GM18868 (cell line): Measurements from ENCODE around the gene ARHGEF10L.

Source experiments
- ATAC-seq: cut with Tn5 transposase; IDR thresholded peaks from one replicate; pipeline ENCODE4 v1.9.1; 2021; ENCODE audit warnings: mild to moderate bottlenecking, moderate library complexity; ENCODE audit not compliant: unreplicated experiment

Gene ARHGEF10L

GRCh38 chr1:17629460-17629859 lies 90.0 kb downstream of the ARHGEF10L start:
- no peak for ATAC-seq

GRCh38 chr1:17630048-17630830 lies 90.7 kb downstream of the ARHGEF10L start:
- ATAC-seq = no peak

DNA sequence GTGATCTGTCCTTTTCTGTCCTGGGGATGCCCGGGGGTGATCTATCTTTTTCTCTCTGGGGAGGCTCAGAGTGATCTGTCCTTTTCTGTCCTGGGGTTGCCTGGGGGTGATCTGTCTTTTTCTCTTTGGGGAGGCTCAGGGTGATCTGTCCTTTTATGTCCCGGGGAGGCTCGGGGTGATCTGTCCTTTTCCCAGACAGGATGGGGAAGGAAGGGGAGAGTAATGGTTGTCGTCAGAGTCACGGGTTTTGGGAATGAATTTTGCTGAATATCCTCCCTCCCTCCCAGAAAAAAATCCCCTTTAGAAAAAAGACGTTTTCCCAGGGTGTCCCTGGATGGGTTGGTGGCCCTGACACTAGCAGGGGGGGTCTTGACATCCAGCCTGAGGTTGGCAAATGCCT lies 91.5 kb downstream of the ARHGEF10L start:
- ATAC-seq = no peak

GRCh38 chr1:17631410-17631809 lies 91.9 kb downstream of the ARHGEF10L start:
- ATAC-seq = no peak

DNA sequence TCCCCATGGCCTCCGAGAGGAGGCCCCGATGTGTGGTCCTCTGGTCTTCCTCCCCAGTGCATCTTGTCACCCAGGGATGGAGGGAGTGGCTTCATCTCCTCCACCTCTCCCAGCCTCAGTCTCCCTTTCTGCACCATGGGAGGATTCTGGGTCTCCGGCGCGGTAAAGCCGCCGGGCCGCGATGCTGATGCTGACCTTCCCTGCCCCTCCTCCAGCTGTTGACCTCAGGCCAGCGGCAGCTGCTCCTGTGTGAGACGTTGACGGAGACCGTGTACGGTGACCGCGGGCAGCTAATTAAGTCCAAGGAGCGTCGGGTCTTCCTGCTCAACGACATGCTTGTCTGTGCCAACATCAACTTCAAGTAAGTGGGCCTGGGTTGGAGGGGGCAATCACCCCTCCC lies 92.6 kb downstream of the ARHGEF10L start:
- ATAC-seq = no peak

DNA sequence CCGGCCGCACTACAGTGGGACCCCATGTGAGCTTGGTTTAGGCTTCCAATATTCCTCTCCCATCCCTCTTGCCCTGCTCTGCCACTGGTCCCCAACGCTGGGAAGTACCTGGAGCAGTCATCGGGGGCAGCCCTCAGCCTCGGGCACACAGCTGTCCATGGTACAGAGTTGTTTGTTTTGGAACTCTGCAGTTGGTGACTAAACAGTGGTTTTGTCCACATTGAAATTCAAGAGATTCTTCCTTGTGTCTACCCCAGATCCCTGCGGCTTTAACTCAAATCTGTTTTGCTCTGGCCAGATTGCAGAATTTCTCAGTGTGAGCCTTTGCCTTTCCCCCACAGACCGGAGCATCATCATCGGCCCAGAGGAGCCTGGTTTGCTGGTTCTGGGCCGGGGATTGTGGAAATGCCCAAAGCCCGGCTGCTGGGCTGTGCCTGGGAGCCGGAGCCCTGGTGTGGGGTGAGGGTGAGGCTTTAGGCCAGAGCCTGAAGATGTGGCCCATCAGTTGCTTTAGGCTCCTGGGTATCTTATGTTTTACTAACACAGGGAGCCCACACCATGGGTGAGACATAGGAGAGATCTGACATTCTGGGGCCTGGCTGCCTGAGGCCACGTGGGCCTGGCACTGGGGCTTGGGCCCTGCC lies 93.2 kb downstream of the ARHGEF10L start:
- ATAC-seq = no peak

DNA sequence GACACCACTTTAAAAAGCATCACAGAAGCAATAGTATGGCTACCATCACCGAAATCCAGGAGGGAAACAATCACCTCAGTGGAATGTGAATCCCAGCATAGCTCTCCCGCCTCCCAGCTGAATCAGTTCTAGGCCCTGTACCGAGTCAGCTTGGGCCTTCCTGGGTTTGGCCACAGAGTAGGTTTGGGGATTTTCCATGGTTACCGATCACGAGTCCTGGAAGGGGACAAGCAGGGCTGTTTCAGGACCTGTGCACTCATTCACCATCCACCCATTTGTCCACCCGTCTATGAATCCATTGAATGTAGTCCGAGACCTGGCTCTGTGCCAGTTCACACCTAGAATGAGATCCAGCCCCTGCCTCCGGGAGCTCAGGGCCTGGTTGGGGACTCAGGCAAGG lies 94.2 kb downstream of the ARHGEF10L start:
- no peak for ATAC-seq

DNA sequence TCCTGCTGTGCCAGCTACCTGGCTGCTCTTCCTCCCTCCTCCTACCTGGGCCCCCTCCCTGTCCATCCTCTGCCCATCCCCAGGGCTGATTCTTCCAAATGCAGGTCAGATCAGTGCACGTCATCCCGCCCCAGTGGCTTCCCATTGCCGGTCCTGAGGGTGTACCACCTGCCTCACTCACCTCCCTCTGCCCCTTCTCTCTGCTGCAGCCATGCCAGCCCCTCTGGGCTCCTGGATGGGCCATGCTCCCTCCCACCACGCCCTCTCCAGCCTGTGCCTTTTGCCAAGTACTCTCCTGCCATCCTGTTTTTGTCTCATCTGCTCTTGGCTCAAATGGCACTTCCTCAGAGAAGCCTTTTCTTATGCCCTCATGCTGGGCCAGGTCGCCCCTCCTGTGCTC lies 95.8 kb downstream of the ARHGEF10L start:
- no peak for ATAC-seq

DNA sequence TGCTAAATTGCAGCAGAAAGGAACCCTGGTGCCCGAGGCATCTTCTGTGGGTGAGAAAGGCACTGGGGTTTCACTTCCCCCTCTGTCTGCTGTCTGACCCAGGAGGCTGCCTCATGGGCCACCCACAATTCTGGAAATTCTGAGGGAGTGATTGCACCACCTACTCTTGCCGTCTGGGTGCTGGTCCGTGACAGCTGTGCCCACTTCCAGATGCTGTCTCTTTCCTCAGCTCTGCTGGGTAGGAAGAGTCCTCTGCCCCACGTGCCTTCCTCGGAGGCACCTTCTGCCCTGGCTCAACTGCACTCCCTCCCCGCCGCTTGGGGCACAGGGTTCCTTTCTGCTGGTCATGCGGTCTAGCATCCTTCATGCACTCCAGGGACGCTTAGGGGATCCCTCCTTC lies 96.3 kb downstream of the ARHGEF10L start:
- no peak for ATAC-seq

- ATAC-seq = no peak
Observed at GRCh38 chr1:17636612-17637011, 97.1 kb downstream of the ARHGEF10L start.

DNA sequence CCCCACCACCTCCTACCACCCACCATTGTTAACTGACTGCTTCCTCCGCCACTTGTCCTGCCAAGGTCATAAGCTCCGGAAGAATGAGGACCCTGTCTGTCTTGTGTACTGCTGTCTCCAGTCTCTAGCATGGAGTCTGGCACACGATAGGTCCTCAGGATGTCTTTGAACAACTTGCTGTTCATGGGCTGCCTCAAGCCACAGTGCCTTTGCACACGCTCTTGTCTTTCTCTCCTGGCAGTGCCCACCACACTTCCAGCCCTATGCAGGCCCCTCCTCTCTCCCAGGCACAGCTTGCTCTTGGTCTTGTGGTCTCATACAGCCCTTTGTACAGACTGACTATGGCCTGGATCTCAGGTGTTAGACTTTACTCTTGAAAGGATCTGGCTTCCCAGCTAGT lies 97.6 kb downstream of the ARHGEF10L start:
- ATAC-seq = no peak

GRCh38 chr1:17639703-17640340 lies 100.3 kb downstream of the ARHGEF10L start:
- no peak for ATAC-seq

DNA sequence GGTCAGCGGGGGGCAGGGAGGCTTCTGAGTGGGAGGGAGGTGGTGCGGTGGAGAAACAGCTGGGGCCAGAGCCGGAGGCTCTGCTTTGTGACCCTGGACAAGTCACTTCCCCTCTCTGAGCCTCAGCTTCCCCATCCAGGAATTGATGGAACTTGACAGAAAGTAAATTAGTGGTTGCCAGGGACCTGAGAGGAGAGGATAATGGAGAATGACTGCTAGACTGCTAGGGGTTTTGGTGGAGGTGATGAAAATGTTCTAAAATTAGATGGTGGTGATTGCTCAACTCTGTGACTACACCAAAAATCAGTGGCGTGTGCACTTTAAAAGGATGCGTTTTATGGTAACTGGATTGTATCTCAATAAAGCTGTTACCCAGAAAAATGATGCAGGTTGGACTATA lies 100.9 kb downstream of the ARHGEF10L start:
- ATAC-seq = no peak

DNA sequence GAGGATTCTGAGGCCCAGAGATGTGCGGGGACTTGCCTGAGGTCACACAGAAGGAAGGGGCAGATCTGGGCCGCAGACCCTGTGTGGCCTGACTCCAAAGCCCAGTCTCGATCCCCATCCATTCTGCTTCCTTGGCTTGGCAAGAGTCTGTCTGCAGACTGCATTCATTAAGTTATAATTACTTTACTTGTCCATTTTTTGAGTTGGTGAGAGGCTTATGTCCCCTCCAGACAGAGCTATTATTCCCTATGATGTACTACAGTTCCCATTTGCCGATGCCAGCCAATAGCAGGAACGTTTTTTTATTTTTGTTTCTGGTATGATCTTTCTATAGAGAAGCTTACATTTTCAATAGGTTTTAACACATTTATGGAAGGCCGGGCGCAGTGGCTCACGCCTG lies 101.5 kb downstream of the ARHGEF10L start:
- no peak for ATAC-seq

- no peak for ATAC-seq
Observed at GRCh38 chr1:17642169-17642568, 102.7 kb downstream of the ARHGEF10L start.

DNA sequence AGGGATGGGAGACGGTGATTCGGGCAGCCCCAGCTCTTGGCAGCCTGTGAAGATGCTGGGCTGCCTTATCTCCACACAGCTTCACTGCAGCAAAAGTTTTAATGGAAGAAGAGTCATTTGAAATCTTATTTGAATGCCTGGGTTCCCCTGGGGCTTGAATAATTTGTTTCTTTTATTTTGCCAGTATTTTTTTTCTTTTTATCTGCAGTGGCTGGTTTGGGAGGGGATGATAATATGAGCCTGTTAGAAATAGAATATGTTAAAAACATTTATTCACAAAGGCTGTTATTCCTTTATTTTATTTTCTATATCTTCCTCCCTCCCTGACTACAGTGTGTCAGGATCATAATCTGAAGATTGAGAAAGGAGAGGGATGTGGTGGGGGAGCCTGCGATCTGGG lies 103.4 kb downstream of the ARHGEF10L start:
- no peak for ATAC-seq

- ATAC-seq = no peak
Observed at GRCh38 chr1:17643861-17644703, 104.6 kb downstream of the ARHGEF10L start.

- no peak for ATAC-seq
Observed at GRCh38 chr1:17645068-17645911, 105.8 kb downstream of the ARHGEF10L start.

DNA sequence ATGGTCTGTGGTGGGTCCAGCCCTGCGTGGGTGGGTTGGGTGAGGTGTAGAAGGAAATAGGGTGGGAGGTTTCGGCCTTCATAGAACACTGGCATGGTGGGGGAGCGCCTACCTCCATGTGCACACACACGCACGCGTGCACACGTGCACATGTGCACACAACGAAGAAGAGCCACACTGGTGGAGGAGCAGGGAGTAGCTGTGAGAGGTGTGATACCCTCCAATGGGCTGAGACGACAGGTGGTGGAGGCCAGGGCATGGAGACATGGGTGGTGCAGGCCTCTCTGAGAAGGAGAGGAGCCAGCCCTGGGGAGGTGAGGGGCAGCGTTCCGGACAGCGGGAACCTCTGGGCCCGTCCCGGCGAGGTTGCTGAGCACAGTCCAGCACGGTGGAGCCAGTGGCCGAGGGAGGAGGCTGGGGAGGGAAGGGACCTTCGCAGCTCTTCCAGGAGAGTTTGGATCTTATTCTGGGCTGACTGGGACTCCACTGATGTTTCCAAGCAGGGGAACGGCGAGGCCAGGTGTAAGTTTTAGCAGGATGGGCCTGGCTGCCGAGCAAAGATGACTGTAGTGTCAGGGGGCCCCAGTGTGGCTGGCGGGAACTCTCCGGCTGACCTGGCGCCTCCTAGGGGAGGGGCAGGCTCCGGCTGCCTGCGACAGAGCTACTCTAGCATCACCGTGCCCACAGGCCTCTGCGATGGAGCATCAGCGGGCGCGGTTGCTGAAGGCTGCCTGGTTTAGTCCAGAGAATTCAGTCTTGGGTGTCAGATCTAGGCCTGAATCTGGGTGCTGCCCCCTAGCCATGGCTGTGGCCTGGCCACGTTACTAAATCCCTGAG lies 107.2 kb downstream of the ARHGEF10L start:
- ATAC-seq = no peak
